A549 (cell line): ENCODE data around the gene CDH5. TPM values are rescaled to one million over a fixed set of nuclear protein-coding genes. Genes with fewer than 3 reads are reported as not detected.

ENCODE experiments used
- ATAC-seq, 2 experiments: fragments of 200-7000 bp in 1 of 2; fragments of >200 bp in 1 of 2; cut with Nextera tagmentation in 1 of 2; cut with Tn5 transposase in 1 of 2; 3 replicates each; pipeline versions ENCODE4 v1.8.0 to v1.9.1; 2018 to 2020; ENCODE audit warnings: mild to moderate bottlenecking in 1 of 2, moderate library complexity in 1 of 2
- CTCF ChIA-PET: fragments of 300-600 bp; sonication (Branson Sonifier 250); formaldehyde crosslinking; extraction: SDS; loops from one replicate; lab custom pipeline; 2021; ENCODE audit warnings: antibody characterized with exemption, inconsistent platforms; lab: Yijun Ruan, JAX
- POLR2A ChIA-PET: fragments of 350-600 bp; formaldehyde crosslinking; extraction: SDS; loops from one replicate; lab custom pipeline; 2021; ENCODE audit warnings: antibody characterized with exemption, inconsistent platforms; lab: Yijun Ruan, JAX
- DNase-seq, 2 experiments: peaks; one replicate each; pipeline versions ENCODE4 v3.0.0 to v3.0.0-alpha.2; 2011 to 2016; ENCODE audit warnings: low read depth in 1 of 2, low spot score in 1 of 2
- FAIRE-seq: peaks from 2 replicates; lab custom pipeline; 2011; peaks lifted over from hg19 to GRCh38; lab: Jason Lieb, UNC
- H3K27ac ChIP-seq, 2 experiments: fragments of >200 bp; sonication (Bioruptor Twin); formaldehyde crosslinking; 3 replicates each; pipeline ENCODE4 v1.5.1; 2016 to 2017
- H3K4me1 ChIP-seq: fragments of >200 bp; sonication (Bioruptor Twin); formaldehyde crosslinking; 3 replicates; pipeline ENCODE4 v1.6.1; 2016
- H3K4me2 ChIP-seq: fragments of >200 bp; sonication (Bioruptor Twin); formaldehyde crosslinking; 3 replicates; pipeline ENCODE4 v1.6.1; 2016
- H3K4me3 ChIP-seq: fragments of >200 bp; sonication (Bioruptor Twin); formaldehyde crosslinking; 3 replicates; pipeline ENCODE4 v1.5.1; 2016
- H3K9me3 ChIP-seq: fragments of >200 bp; sonication (Bioruptor Twin); formaldehyde crosslinking; 3 replicates; pipeline ENCODE4 v1.6.1; 2016
- BCL3 ChIP-seq: fragments of >200 bp; sonication (Bioruptor Twin); formaldehyde crosslinking; IDR thresholded peaks from 3 replicates; pipeline ENCODE4 v1.6.1; 2016
- BHLHE40 ChIP-seq: IDR thresholded peaks from 2 replicates; pipeline ENCODE4 v1.6.1; 2012; ENCODE audit warnings: low read depth, low read length, inconsistent platforms
- CEBPB ChIP-seq, 2 experiments: fragments of >200 bp in 1 of 2; sonication (Bioruptor Twin) in 1 of 2; formaldehyde crosslinking in 1 of 2; IDR thresholded peaks; 2 replicates each; pipeline ENCODE4 v1.6.1; 2012 to 2016
- CHD2 ChIP-seq: fragments of 150-350 bp; IDR thresholded peaks from 2 replicates; pipeline ENCODE4 v1.6.1; 2014; ENCODE audit warnings: low read length; ENCODE audit not compliant: partially characterized antibody
- EHF ChIP-seq: fragments of 250-450 bp; sonication (Bioruptor Pico); IDR thresholded peaks from 2 replicates; pipeline ENCODE4 v1.5.0; 2020; ENCODE audit warnings: mild to moderate bottlenecking
- ELK1 ChIP-seq: fragments of 150-350 bp; IDR thresholded peaks from 2 replicates; pipeline ENCODE4 v1.6.1; 2014; ENCODE audit warnings: low read depth, mild to moderate bottlenecking, low read length
- EP300 ChIP-seq, 2 experiments: fragments of >200 bp; sonication (Bioruptor Twin); formaldehyde crosslinking; IDR thresholded peaks; 2 replicates in 1 of 2; 3 replicates in 1 of 2; pipeline ENCODE4 v1.6.1; 2016 to 2017
- ESRRA ChIP-seq: fragments of 150-350 bp; IDR thresholded peaks from 2 replicates; pipeline ENCODE4 v1.6.1; 2014; ENCODE audit warnings: mild to moderate bottlenecking, low read length, borderline replicate concordance
- HEYL ChIP-seq: fragments of 250-450 bp; sonication (Bioruptor Pico); IDR thresholded peaks from 2 replicates; pipeline ENCODE4 v1.8.0; 2021; ENCODE audit warnings: mild to moderate bottlenecking, moderate library complexity
- HMGXB4 ChIP-seq: fragments of 250-450 bp; sonication (Bioruptor Pico); IDR thresholded peaks from 2 replicates; pipeline ENCODE4 v1.5.0; 2021; ENCODE audit warnings: mild to moderate bottlenecking, moderate library complexity, borderline replicate concordance
- HOXB13 ChIP-seq: fragments of 250-450 bp; sonication (Bioruptor Pico); IDR thresholded peaks from 2 replicates; pipeline ENCODE4 v1.5.0; 2020; ENCODE audit warnings: low read depth, mild to moderate bottlenecking, moderate library complexity
- HOXB5 ChIP-seq: fragments of 250-450 bp; sonication (Bioruptor Pico); IDR thresholded peaks from 2 replicates; pipeline ENCODE4 v1.5.0; 2020; ENCODE audit warnings: mild to moderate bottlenecking, moderate library complexity
- MYC ChIP-seq: IDR thresholded peaks from 2 replicates; pipeline ENCODE4 v1.6.1; 2012; ENCODE audit warnings: mild to moderate bottlenecking, inconsistent platforms, low read length, improper control_type of control experiment, borderline replicate concordance
- NPAS2 ChIP-seq: fragments of 250-450 bp; sonication (Bioruptor Pico); IDR thresholded peaks from 2 replicates; pipeline ENCODE4 v1.8.0; 2022; ENCODE audit warnings: mild to moderate bottlenecking, moderate library complexity, borderline replicate concordance
- PBX3 ChIP-seq: IDR thresholded peaks from 2 replicates; pipeline ENCODE4 v1.6.1; 2012
- POLR2A ChIP-seq: IDR thresholded peaks from 2 replicates; pipeline ENCODE4 v1.6.1; 2012; ENCODE audit warnings: mild to moderate bottlenecking, low read length
- RAD21 ChIP-seq, 2 experiments: fragments of >200 bp in 1 of 2; sonication (Bioruptor Twin) in 1 of 2; formaldehyde crosslinking in 1 of 2; IDR thresholded peaks in 1 of 2; conservative IDR thresholded peaks in 1 of 2; 2 replicates in 1 of 2; 3 replicates in 1 of 2; pipeline ENCODE4 v1.6.1; 2012 to 2018; ENCODE audit warnings: inconsistent platforms in 1 of 2
- RFX5 ChIP-seq: fragments of 450-650 bp; IDR thresholded peaks from 2 replicates; pipeline ENCODE4 v1.7.1; 2014; ENCODE audit warnings: antibody characterized with exemption, mild to moderate bottlenecking, moderate library complexity
- RNF2 ChIP-seq: fragments of 200-600 bp; sonication (generic); IDR thresholded peaks from 2 replicates; pipeline ENCODE4 v1.6.1; 2016; ENCODE audit warnings: low read depth, mild to moderate bottlenecking, antibody characterized with exemption, moderate library complexity, borderline replicate concordance
- SREBF2 ChIP-seq: fragments of 450-650 bp; IDR thresholded peaks from 2 replicates; pipeline ENCODE4 v1.6.1; 2014; ENCODE audit warnings: mild to moderate bottlenecking, moderate library complexity
- ZFP36 ChIP-seq: fragments of 450-650 bp; IDR thresholded peaks from 2 replicates; pipeline ENCODE4 v1.6.1; 2014; ENCODE audit warnings: borderline replicate concordance; ENCODE audit not compliant: partially characterized antibody
- ZNF302 ChIP-seq: fragments of 250-450 bp; sonication (Bioruptor Pico); IDR thresholded peaks from 2 replicates; pipeline ENCODE4 v1.9.0; 2021; ENCODE audit warnings: inconsistent platforms, mild to moderate bottlenecking, moderate library complexity
- WGBS: methylation state at CpG from one replicate; pipeline ENCODE4 v1.1.6; 2017; ENCODE audit errors: missing lambda C conversion rate; 5-methylcytosine and 5-hydroxymethylcytosine counted together
- polyA plus RNA-seq, 4 experiments: library from polyadenylated mRNA; depleted of rRNA in 3 of 4; stranded (reverse); fragments of >200 nt; fragmentation: RNase III in 1 of 4; extraction: RNeasy Plus Mini Kit Qiagen cat#74134 plus additional on column Dnase treatment in 1 of 4; gene quantifications; 2 replicates in 3 of 4; 3 replicates in 1 of 4; pipeline ENCODE4 v1.2.3, GENCODE V29; 2011 to 2017

Gene CDH5
- polyA plus RNA-seq, 2 of the 4 experiments (the other 2 are of a cell fraction), result 0.01 TPM; not detected in 1

- FAIRE-seq (no peak), ATAC-seq (no peak; a peak in 1 of 6 replicates)
Observed at GRCh38 chr16:66400503-66401380, 34.3 kb downstream of the CDH5 start.

GRCh38 chr16:66401610-66402009 is 35.1 kb downstream of the CDH5 start:
- DNase-seq, result no peak
- H3K4me3 ChIP-seq, result no peak overlapping the region
- no peaks in the 10 kb centered on the region for H3K9me3 ChIP-seq
- POLR2A ChIA-PET, result no interaction called here
- no peak overlapping the region for H3K27ac ChIP-seq
- CTCF ChIA-PET, result interaction anchor here (0.6 kb wide), 1 partner anchor 466 kb away, joined by 3 read pairs; no protein-coding TSS in a partner anchor
- H3K4me1 ChIP-seq, result no peaks in the 10 kb centered on the region
- WGBS, result 67% methylated on average over 11 of the region's 11 CpGs
- no peak for ATAC-seq
- H3K4me2 ChIP-seq, result no peak overlapping the region
- no peak for FAIRE-seq
- TF ChIP-seq HOXB5 (no peak), HOXB13 (CRISPR knock-in tag) (no peak), ELK1 (no peak), BHLHE40 (no peak), EHF (CRISPR knock-in tag) (no peak), RFX5 (no peak), CHD2 (no peak), CEBPB (IDR thresholded peaks at IDR 0.05) (no peak), HEYL (CRISPR knock-in tag) (no peak)

More at GRCh38 chr16:66400503-66401380, 34.3 kb downstream of the CDH5 start:
- no peak for TF ChIP-seq POLR2A
- TF ChIP-seq CEBPB (IDR thresholded peaks at IDR 0.05), result no peak
- TF ChIP-seq EP300 (IDR thresholded peaks at IDR 0.05), result no peak
- TF ChIP-seq BCL3, result no peak
- TF ChIP-seq HMGXB4 (CRISPR knock-in tag), result no peak
- TF ChIP-seq SREBF2, result no peak
- H3K9me3 ChIP-seq, result no peaks in the 10 kb centered on the region
- ChIA-PET POLR2A (no interaction called here), CTCF (interaction anchor here (0.5 to 2.9 kb wide), 6 partner anchors 43 to 467 kb away, joined by 3 to 13 read pairs (median 5); no protein-coding TSS in a partner anchor)
- no peak overlapping the region for H3K4me3 ChIP-seq
- H3K27ac ChIP-seq, result no peak overlapping the region
- DNase-seq, result no peak
- WGBS, result 82% methylated on average over 17 of the region's 20 CpGs
- no peaks in the 10 kb centered on the region for H3K4me1 ChIP-seq
- H3K4me2 ChIP-seq, result no peak overlapping the region

GRCh38 chr16:66402166-66402565 is 35.7 kb downstream of the CDH5 start:
- no peak for TF ChIP-seq RNF2
- TF ChIP-seq EHF (CRISPR knock-in tag), result no peak
- TF ChIP-seq CHD2, result no peak
- TF ChIP-seq CEBPB (IDR thresholded peaks at IDR 0.05), result no peak
- TF ChIP-seq RAD21 (conservative IDR thresholded peaks at IDR 0.05 in 1 of 2, IDR thresholded peaks at IDR 0.05 in 1 of 2), result no peak
- TF ChIP-seq PBX3, result no peak
- no peak for TF ChIP-seq POLR2A
- TF ChIP-seq NPAS2 (CRISPR knock-in tag), result no peak
- no peak for TF ChIP-seq ZNF302 (CRISPR knock-in tag)
- no peak for TF ChIP-seq MYC
- no peak for TF ChIP-seq HMGXB4 (CRISPR knock-in tag)
- TF ChIP-seq ESRRA, result no peak
- no peak for TF ChIP-seq ZFP36
- H3K4me2 ChIP-seq, result no peak overlapping the region
- POLR2A ChIA-PET, result no interaction called here
- DNase-seq (no peak), FAIRE-seq (no peak), ATAC-seq (no peak)
- H3K9me3 ChIP-seq, result no peaks in the 10 kb centered on the region
- peaks cover 2% of the 10 kb centered on the region for H3K4me1 ChIP-seq
- H3K27ac ChIP-seq, result no peak overlapping the region
- CTCF ChIA-PET, result interaction anchor here (1.1 to 7.1 kb wide), 2 partner anchors 45 to 107 kb away, joined by 3 to 68 read pairs; no protein-coding TSS in a partner anchor
- WGBS, result 80% methylated on average over 1 of the region's 12 CpGs
- no peak overlapping the region for H3K4me3 ChIP-seq
